Measurements from ENCODE around the gene OR11H1.
"Not testable (repeated sequence)": the region's sequence is repeated elsewhere in the genome, so short reads cannot be mapped to it uniquely, and the experiment has no call there.

Gene OR11H1, protein sequence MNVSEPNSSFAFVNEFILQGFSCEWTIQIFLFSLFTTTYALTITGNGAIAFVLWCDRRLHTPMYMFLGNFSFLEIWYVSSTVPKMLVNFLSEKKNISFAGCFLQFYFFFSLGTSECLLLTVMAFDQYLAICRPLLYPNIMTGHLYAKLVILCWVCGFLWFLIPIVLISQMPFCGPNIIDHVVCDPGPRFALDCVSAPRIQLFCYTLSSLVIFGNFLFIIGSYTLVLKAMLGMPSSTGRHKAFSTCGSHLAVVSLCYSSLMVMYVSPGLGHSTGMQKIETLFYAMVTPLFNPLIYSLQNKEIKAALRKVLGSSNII

DNA sequence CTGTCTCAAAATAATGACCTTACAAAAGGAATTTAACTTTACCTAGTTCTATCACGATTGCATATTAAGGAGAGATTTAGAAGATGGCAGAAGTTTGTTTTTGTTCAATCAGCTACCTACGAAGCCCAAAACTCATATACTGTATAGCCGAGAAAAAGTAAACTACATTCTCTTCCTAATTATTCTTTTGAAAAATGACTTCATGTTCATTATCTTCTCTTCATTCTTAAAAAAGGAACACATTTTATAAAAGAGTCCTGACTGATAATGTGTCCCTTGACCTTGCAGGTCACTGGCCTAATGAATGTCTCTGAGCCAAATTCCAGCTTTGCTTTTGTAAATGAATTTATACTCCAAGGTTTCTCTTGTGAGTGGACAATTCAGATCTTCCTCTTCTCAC is at the start of gene OR11H1:
OR11H1 (plus strand) TSS at position 301 of the 400 bp plus-strand sequence; CDS start at position 301, 0 bp downstream.
- TF ChIP-seq, protein P1, sequence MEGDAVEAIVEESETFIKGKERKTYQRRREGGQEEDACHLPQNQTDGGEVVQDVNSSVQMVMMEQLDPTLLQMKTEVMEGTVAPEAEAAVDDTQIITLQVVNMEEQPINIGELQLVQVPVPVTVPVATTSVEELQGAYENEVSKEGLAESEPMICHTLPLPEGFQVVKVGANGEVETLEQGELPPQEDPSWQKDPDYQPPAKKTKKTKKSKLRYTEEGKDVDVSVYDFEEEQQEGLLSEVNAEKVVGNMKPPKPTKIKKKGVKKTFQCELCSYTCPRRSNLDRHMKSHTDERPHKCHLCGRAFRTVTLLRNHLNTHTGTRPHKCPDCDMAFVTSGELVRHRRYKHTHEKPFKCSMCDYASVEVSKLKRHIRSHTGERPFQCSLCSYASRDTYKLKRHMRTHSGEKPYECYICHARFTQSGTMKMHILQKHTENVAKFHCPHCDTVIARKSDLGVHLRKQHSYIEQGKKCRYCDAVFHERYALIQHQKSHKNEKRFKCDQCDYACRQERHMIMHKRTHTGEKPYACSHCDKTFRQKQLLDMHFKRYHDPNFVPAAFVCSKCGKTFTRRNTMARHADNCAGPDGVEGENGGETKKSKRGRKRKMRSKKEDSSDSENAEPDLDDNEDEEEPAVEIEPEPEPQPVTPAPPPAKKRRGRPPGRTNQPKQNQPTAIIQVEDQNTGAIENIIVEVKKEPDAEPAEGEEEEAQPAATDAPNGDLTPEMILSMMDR (IDR thresholded peaks at IDR 0.05): not testable (repeated sequence)
